ENCODE results near the gene KRT6C.

KRT6C gene

DNA sequence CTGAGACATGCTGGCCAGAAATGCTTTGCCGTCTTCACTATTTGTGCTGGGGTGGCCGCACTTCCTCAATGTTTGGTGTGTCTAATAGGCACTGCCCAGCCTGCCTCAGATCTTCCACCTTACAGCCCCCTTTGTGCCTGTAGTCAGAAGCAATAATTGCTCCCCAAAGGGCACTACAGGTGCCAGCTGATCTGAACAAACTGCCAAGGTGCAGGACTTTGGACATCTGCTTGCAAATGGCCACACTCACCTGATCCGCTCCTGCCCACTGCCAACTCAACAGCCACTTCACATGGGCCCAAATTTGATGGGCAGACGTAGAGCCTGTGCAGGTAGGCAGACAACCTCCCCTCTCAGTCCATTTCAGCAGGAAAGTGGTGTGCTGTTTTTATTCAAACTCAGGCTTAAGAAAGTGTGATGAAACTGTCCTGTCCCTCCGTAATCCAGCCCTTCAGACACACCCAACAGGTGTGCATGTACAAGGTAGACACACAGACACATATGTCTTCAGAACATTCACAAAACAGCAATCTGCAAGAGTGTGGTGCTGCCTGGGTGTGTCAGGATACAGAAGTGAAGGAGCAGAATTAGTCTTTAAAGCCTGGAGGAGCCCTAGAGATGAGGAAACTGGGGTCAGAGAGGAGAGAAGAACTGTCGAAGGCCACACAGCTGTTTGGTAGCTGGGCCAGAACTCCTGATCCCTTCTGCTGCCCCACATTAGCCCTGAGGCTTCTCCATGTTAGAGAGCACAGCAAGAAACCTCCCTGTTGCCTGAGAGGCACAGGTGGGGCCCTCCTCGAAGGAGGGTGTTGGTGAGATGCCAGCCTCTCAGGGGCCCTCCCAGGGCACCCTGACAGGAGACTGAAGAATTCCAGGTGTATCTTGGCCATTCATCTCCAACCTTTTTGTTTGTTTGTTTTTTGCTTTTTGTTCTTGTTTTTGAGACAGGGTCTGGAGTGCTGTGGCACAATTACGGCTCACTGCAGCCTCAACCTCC, 35.0 kb downstream of the KRT6C start:
- Mint-ChIP-seq H3K36me3 (ENCODE audit: low read depth) (no peaks in the 10 kb centered on the region), H3K4me3 (no peak overlapping the region), H3K27me3 (ENCODE audit: low read depth) (peaks cover 19% of the 10 kb centered on the region), H3K9me3 (no peaks in the 10 kb centered on the region), H3K27ac (no peak overlapping the region), H3K4me1 (ENCODE audit: low read depth) (no peaks in the 10 kb centered on the region)

DNA sequence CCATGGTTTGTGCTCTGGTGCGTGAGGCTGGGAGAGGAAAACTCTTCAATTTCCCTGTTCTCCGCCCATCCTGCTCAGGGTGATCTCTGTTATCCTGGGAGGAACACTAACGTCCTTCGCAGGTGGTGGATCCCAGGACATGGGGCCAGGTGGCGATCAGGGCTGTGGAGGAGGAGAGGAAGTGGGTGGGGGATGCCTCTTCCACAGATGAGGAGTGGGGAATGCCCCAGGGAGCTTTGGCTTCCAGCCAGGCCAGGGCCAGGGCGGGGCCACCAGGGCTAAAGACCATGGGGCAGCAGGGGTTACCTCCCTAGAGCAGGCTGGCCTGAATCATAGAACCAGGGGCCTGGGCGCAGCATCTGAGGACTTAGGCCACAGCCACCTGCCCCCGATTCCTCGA, 36.1 kb downstream of the KRT6C start:
- no peaks in the 10 kb centered on the region for H3K9me3 Mint-ChIP-seq
- no peak overlapping the region for H3K27ac Mint-ChIP-seq
- H3K36me3 Mint-ChIP-seq (ENCODE audit: low read depth): no peaks in the 10 kb centered on the region
- peaks cover 13% of the 10 kb centered on the region for H3K27me3 Mint-ChIP-seq (ENCODE audit: low read depth)
- no peaks in the 10 kb centered on the region for H3K4me1 Mint-ChIP-seq (ENCODE audit: low read depth)
- no peak overlapping the region for H3K4me3 Mint-ChIP-seq

DNA sequence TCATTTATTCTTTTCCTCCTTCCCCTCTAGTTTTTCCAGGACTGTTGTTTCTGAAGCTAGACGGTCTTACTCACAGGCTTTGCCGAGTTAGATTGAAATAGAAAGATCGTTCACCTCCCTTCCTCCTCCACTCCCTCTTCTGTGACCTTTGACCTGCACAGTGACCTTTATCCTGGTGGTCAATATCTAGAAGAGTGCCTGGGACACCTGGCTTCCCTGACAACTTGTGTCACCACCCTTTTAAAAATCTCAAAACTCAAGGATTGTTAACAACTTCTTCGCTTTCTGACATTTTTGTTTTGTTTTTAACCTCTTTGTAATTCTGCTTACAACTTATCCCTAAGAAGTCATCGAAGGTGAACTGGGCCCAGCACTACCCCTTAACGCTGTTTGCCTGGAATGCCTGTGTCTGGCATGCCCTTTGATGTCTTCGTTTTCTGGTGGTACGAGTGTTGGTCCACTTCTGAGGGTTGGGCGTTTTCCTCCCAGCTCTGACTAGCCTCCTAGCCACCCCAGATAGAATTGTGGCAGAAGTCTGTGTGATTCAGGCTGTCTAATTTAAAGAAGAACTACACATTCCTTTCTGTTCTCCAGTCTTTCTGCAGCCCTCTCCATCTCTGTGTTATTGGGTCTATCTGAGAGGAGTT, 36.7 kb downstream of the KRT6C start:
- Mint-ChIP-seq H3K9me3 (no peaks in the 10 kb centered on the region), H3K36me3 (ENCODE audit: low read depth) (no peaks in the 10 kb centered on the region), H3K27me3 (ENCODE audit: low read depth) (peaks cover 10% of the 10 kb centered on the region), H3K4me1 (ENCODE audit: low read depth) (no peaks in the 10 kb centered on the region), H3K4me3 (no peak overlapping the region), H3K27ac (no peak overlapping the region)

DNA sequence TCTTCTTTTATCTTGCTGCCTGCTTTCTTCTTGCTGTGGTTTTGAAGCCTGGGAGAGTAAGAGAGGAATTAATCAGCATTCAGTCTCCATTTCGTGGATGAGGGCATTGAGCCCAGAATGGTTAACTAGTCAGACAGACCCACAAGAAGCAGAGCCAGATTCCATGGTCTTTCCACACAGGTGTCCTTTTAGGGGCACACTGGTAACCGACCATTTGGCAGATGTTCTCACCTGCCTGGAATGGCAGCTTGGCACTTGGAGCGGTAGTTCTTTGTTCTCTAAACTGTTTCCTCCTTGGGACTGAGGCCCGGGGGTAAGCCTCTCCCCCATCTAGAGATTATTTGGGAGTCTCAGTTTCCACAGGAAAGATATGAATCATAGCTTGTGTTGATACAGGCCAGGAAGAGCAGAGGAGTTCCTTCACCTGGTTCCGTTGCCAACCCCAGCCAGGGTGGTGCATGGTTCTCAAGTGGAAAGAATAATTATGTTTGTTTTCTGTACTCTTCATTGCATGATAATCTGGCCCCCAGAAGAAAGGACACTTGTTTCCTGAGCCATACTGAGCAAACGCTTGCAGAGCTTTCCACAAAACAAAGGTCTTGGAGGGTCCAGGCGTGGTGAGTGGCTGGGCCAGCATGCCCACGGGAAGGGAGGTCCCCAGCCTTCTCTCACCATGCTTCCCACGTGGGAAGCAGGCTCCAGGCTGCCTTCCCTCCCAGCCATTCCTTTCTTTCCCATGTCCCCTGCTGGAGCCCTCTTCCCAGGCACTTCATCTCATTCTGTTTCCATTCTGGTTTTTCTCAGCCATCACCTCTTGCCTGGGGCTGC, 37.4 kb downstream of the KRT6C start:
- H3K27ac Mint-ChIP-seq: no peak overlapping the region
- H3K4me1 Mint-ChIP-seq (ENCODE audit: low read depth): no peaks in the 10 kb centered on the region
- no peaks in the 10 kb centered on the region for H3K9me3 Mint-ChIP-seq
- no peaks in the 10 kb centered on the region for H3K36me3 Mint-ChIP-seq (ENCODE audit: low read depth)
- H3K4me3 Mint-ChIP-seq: no peak overlapping the region
- peaks cover 10% of the 10 kb centered on the region for H3K27me3 Mint-ChIP-seq (ENCODE audit: low read depth)

DNA sequence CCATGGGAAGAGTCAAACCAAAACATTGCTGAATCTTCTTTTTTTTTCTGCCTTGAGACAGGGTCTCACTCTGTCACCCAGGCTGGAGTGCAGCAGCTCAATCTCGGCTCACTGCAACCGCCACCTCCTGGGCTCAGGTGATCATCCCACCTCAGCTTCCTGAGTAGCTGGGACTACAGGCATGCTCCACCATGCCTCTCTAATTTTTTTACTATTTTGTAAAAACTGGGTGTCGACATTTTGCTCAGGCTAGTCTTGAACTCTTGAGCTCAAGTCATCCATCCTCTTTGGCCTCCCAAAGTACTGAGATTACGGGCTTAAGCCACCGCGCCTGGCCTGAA, 38.0 kb downstream of the KRT6C start:
- H3K9me3 Mint-ChIP-seq: no peaks in the 10 kb centered on the region
- no peak overlapping the region for H3K4me3 Mint-ChIP-seq
- no peaks in the 10 kb centered on the region for H3K36me3 Mint-ChIP-seq (ENCODE audit: low read depth)
- no peaks in the 10 kb centered on the region for H3K4me1 Mint-ChIP-seq (ENCODE audit: low read depth)
- no peak overlapping the region for H3K27ac Mint-ChIP-seq
- H3K27me3 Mint-ChIP-seq (ENCODE audit: low read depth): peaks cover 10% of the 10 kb centered on the region

DNA sequence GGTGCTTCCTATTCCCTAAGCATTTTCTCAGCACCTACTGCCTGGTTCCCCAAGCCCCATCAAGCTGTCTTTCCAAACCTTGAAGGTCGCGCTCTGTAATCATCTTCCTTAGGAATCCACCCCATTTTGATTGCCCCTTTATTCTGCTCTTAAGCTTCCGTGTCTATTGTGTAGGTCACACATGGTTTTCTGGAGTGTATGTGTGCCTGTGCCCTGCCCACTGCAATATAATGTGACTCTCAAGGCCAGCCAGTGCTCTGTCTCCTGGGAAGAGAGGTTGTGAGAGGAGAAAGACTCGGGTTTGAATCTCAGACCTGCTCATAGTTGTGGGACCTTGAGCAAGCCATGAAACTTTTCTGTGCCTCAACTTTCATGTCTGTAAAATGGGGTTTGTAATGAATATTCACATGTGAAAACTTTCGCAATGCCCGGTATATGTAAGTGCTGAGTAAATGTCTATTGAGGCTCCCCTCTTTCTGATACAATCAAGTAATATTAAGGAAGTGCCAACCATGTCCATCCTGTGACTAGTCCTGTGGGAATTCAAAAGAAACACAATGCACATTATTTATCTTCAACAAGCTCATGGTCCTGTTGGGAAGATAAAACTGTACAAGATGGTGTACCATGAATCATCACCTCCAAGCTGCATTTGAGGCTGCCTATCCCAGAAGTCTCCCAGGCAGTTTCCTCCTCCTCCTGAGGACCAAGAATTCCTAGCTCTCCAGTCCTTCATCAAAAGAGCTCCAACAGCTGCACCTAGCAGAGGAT, 38.7 kb downstream of the KRT6C start:
- H3K4me1 Mint-ChIP-seq (ENCODE audit: low read depth): no peaks in the 10 kb centered on the region
- H3K4me3 Mint-ChIP-seq: no peak overlapping the region
- H3K27ac Mint-ChIP-seq: no peak overlapping the region
- peaks cover 10% of the 10 kb centered on the region for H3K27me3 Mint-ChIP-seq (ENCODE audit: low read depth)
- H3K36me3 Mint-ChIP-seq (ENCODE audit: low read depth): no peaks in the 10 kb centered on the region
- no peaks in the 10 kb centered on the region for H3K9me3 Mint-ChIP-seq

DNA sequence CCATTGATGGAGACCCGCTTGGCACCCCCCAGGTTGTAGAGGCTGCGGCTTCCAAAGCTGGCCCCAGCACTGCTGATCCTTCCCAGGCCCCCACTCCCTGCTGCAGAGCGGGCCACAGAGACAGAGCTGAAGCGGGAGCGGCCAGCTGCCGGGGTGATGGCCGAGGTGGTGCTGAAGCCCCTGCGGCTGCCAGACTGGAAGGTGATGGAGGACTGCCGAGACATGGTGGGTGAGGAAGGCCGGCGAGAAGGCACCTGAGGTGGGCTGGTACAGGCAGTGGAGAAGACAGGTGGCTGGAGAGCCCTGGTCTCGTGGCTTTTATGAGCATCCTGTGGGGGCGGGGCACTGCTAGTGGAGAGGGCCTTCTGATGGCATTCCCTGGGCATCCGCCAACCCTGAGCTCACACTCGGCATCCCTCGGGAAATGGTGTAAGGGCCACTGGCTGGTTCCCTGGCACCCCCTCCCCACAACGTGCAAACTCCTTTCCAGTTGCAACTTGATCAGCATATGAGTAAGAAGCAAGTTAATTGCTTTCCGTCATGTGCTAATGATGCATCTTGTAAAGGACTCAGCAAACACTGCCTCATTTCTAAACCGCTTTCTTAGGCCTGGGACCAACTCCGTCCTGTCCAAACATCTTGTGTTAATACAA, 39.4 kb downstream of the KRT6C start, which contains the start of gene KRT75:
TSS of gene KRT75 (minus strand) at position 291 of the 653 bp plus-strand sequence. CDS start at position 224, 67 bp downstream.
- H3K27ac Mint-ChIP-seq: no peak within 1 kb of the TSS
- no peaks in the 10 kb centered on the region for H3K36me3 Mint-ChIP-seq (ENCODE audit: low read depth)
- H3K4me1 Mint-ChIP-seq (ENCODE audit: low read depth): no peaks in the 10 kb centered on the region
- peaks cover 10% of the 10 kb centered on the region for H3K27me3 Mint-ChIP-seq (ENCODE audit: low read depth)
- no peak within 1 kb of the TSS for H3K4me3 Mint-ChIP-seq
- no peaks in the 10 kb centered on the region for H3K9me3 Mint-ChIP-seq

DNA sequence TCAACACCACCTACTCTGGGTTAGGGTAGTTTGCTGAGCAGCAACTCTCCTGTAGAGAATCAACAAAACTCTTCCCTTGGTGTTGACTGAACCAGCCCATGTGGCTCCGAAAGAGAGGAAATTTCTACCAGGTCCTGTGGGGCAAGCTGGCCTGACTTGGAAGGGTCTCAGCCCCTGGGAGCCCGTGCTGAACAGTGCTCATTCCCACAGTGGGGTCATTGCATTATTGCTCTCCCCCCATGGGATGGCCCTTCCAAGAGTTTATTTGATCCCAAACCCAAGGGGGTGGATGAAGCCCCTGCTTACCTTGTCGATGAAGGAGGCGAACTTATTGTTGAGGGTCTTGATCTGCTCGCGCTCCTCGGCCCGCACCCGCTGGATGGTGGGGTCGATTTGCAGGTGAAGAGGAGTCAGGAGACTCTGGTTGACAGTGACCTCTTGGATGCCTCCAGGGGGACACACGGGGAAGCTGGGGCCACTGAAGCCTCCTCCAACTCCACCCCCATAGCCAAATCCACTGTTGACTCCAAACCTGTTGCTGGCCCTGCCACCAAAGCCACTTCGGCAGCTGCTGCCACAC, 40.0 kb downstream of the KRT6C start:
- H3K4me1 Mint-ChIP-seq (ENCODE audit: low read depth): no peaks in the 10 kb centered on the region
- no peak overlapping the region for H3K27ac Mint-ChIP-seq
- no peaks in the 10 kb centered on the region for H3K36me3 Mint-ChIP-seq (ENCODE audit: low read depth)
- peaks cover 14% of the 10 kb centered on the region for H3K27me3 Mint-ChIP-seq (ENCODE audit: low read depth)
- no peaks in the 10 kb centered on the region for H3K9me3 Mint-ChIP-seq
- H3K4me3 Mint-ChIP-seq: no peak overlapping the region

DNA sequence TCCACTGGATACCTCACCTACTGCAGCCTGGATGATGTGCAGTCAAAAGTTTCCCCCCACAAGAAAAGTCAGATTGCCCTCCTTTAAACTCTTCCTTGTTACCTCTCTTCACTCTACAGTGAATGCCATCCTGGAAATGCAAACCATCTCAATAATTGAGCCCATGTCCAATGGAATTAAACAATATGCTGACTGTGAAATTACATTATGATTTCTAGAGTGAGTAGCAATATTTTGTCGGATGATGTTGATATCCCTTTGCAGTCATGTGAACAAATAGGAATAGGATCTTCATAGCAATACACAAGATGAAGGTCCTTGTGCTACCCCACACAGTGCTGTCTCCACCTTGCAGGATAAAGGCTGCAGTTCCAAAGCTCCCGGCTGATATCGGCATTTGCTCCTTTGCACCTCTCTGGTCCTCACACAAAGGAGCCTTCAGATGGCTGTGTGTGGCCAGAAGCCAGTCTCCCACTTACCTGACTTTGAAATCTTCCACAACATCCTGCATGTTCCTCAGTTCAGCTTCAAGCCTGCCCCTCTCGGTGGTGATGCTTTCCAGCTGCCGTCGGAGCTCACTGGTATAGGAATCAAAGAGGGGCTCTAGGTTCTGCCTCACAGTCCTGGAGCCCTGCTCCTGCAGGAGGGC, 40.9 kb downstream of the KRT6C start:
- Mint-ChIP-seq H3K27ac (no peak overlapping the region), H3K36me3 (ENCODE audit: low read depth) (no peaks in the 10 kb centered on the region), H3K9me3 (no peaks in the 10 kb centered on the region), H3K4me3 (no peak overlapping the region), H3K27me3 (ENCODE audit: low read depth) (peaks cover 19% of the 10 kb centered on the region), H3K4me1 (ENCODE audit: low read depth) (no peaks in the 10 kb centered on the region)

DNA sequence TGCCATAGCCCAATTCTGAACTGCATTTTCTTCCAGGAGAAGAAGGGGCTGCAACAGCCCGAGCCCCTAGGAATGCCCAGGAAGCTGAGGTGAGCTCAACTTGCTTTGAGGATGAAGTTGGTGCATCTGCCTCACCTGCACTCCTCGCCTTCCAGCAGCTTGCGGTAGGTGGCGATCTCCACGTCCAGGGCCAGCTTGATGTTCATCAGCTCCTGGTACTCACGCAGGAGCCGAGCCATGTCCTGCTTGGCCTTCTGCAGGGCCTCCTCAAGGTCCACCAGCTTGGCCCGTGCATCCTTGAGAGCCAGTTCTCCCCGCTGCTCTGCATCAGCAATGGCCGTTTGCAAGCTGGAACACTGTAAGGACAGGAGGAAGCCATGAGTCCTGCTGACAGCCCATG, 45.5 kb downstream of the KRT6C start:
- Mint-ChIP-seq H3K9me3 (no peaks in the 10 kb centered on the region), H3K27me3 (ENCODE audit: low read depth) (peaks cover 21% of the 10 kb centered on the region), H3K4me3 (no peak overlapping the region), H3K27ac (no peak overlapping the region), H3K4me1 (ENCODE audit: low read depth) (no peaks in the 10 kb centered on the region), H3K36me3 (ENCODE audit: low read depth) (no peaks in the 10 kb centered on the region)

DNA sequence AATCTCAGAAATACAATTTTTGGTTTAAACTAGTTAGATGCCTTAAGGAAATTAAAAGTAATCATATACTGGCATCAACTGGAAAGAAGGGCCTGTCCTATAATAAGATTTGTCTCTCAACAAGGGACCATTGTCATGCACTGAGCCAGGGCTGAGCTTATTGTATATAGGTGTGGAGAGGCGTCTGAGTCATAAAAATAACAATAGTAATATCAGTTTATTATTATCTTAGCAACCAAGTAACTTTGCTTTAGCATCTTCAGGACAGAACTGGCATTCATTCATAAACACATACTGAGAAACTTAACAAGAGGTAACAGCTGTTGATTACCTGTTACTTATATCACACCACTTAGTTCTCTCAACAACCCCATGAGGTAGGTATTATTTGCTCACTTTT, 46.5 kb downstream of the KRT6C start:
- no peak overlapping the region for H3K27ac Mint-ChIP-seq
- peaks cover 14% of the 10 kb centered on the region for H3K27me3 Mint-ChIP-seq (ENCODE audit: low read depth)
- no peaks in the 10 kb centered on the region for H3K36me3 Mint-ChIP-seq (ENCODE audit: low read depth)
- no peaks in the 10 kb centered on the region for H3K4me1 Mint-ChIP-seq (ENCODE audit: low read depth)
- no peak overlapping the region for H3K4me3 Mint-ChIP-seq
- no peaks in the 10 kb centered on the region for H3K9me3 Mint-ChIP-seq

DNA sequence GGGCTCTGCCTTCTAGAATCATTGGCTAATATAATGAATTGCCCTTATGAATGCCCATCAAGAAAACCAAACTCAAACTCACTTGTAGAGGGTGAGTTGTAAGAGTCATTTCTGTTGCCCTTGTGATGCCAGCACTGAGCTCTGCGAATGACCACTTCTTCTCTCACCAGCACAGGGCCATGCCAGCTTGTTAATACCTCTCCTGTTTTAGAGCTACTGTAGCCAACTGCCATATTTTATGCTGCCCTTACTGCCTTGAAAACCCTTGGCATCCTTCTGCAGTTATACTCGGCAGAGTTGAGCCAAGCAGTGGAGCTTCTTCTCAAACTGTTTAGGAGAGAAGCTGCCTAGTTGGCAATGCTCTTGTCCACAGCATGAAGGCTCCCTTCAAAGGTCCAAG, 47.6 kb downstream of the KRT6C start:
- H3K27me3 Mint-ChIP-seq (ENCODE audit: low read depth): peaks cover 14% of the 10 kb centered on the region

DNA sequence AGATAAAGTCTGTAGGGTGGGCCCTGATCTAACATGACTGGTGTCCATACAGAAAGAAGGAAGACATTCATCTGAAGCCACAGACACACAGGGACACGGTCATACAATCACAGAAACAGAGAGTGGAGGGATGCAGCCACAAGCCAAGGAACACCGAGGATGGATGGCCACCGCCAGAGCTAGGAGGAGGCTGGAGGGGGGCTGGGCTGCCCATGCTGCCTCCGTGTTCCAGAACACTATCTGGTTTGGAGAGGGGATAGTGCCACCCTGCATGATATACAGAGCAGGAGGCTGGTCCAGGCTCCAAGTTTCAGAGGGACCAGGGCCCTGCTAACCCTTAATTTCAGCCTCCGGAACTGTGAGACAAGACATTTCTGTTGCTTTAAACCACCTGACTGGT, 48.1 kb downstream of the KRT6C start:
- no peak overlapping the region for H3K4me3 Mint-ChIP-seq

More for the DNA sequence above, 47.6 kb downstream of the KRT6C start:
- no peak overlapping the region for H3K4me3 Mint-ChIP-seq
- no peak overlapping the region for H3K27ac Mint-ChIP-seq
- H3K36me3 Mint-ChIP-seq (ENCODE audit: low read depth): no peaks in the 10 kb centered on the region
- no peaks in the 10 kb centered on the region for H3K4me1 Mint-ChIP-seq (ENCODE audit: low read depth)
- no peaks in the 10 kb centered on the region for H3K9me3 Mint-ChIP-seq

More for the DNA sequence above, 48.1 kb downstream of the KRT6C start:
- Mint-ChIP-seq H3K27me3 (ENCODE audit: low read depth) (peaks cover 14% of the 10 kb centered on the region), H3K36me3 (ENCODE audit: low read depth) (no peaks in the 10 kb centered on the region), H3K9me3 (no peaks in the 10 kb centered on the region), H3K27ac (no peak overlapping the region), H3K4me1 (ENCODE audit: low read depth) (no peaks in the 10 kb centered on the region)
